Suppressor macrophage treated with lipopolysaccharide for 1 hour (primary cell): Measurements from ENCODE around the gene C10orf90.

ENCODE experiments used
- DNase-seq, 3 donors: peaks; one replicate each; pipeline ENCODE4 v3.0.0-alpha.2; 2020 to 2022

Gene C10orf90

GRCh38 chr10:126459032-126459831 lies 211.3 kb downstream of the C10orf90 start:
- no peak for DNase-seq

GRCh38 chr10:126458466-126458865 lies 212.0 kb downstream of the C10orf90 start:
- DNase-seq: no peak

GRCh38 chr10:126456632-126457031 lies 213.9 kb downstream of the C10orf90 start:
- no peak for DNase-seq

GRCh38 chr10:126455766-126456405 lies 214.6 kb downstream of the C10orf90 start:
- DNase-seq: no peak

- DNase-seq: no peak
Measured at GRCh38 chr10:126455036-126455765, 215.3 kb downstream of the C10orf90 start.

GRCh38 chr10:126454045-126454751 lies 216.3 kb downstream of the C10orf90 start:
- no peak for DNase-seq

- DNase-seq: no peak
Measured at GRCh38 chr10:126452245-126452644, 218.2 kb downstream of the C10orf90 start.

GRCh38 chr10:126448091-126448490 lies 222.4 kb downstream of the C10orf90 start:
- DNase-seq: no peak

GRCh38 chr10:126439942-126440341 lies 230.6 kb downstream of the C10orf90 start:
- no peak for DNase-seq

- DNase-seq: no peak
Measured at GRCh38 chr10:126438407-126438783, 232.1 kb downstream of the C10orf90 start.

GRCh38 chr10:126437635-126438406 lies 232.7 kb downstream of the C10orf90 start:
- no peak for DNase-seq

- DNase-seq: no peak
Measured at GRCh38 chr10:126434235-126434634, 236.3 kb downstream of the C10orf90 start.

GRCh38 chr10:126433351-126433750 lies 237.1 kb downstream of the C10orf90 start:
- DNase-seq: no peak

GRCh38 chr10:126432507-126432906 lies 238.0 kb downstream of the C10orf90 start:
- no peak for DNase-seq

GRCh38 chr10:126431816-126432215 lies 238.7 kb downstream of the C10orf90 start:
- DNase-seq: no peak

GRCh38 chr10:126430512-126430911 lies 240.0 kb downstream of the C10orf90 start:
- DNase-seq: no peak

- DNase-seq: no peak
Measured at GRCh38 chr10:126429275-126429674, 241.2 kb downstream of the C10orf90 start.

GRCh38 chr10:126425489-126426065 lies 244.9 kb downstream of the C10orf90 start:
- DNase-seq: no peak

GRCh38 chr10:126425032-126425431 lies 245.5 kb downstream of the C10orf90 start:
- no peak for DNase-seq

- no peak for DNase-seq
Measured at GRCh38 chr10:126423732-126424491, 246.6 kb downstream of the C10orf90 start.

GRCh38 chr10:126422567-126422966 lies 247.9 kb downstream of the C10orf90 start:
- DNase-seq: no peak
